Epithelial cell of esophagus (primary cell): ENCODE data around the gene NFE2L1.
"Not testable (repeated sequence)": the region's sequence is repeated elsewhere in the genome, so short reads cannot be mapped to it uniquely, and the experiment has no call there.

Experiments used
- DNase-seq: peaks from one replicate; pipeline ENCODE4 v3.0.0; 2010; ENCODE audit warnings: low read depth
- H3K4me3 ChIP-seq: 2 replicates; pipeline ENCODE4 v1.5.1; 2011; ENCODE audit warnings: mild to moderate bottlenecking, low read length, control low read depth
- CTCF ChIP-seq: IDR thresholded peaks from 2 replicates; pipeline ENCODE4 v1.5.1; 2011; ENCODE audit warnings: low read depth, mild to moderate bottlenecking, low read length, control low read depth, inconsistent platforms; ENCODE audit not compliant: insufficient read depth; ENCODE audit errors: missing control alignments

Gene NFE2L1

GRCh38 chr17:48012654-48013053 lies 35.5 kb upstream of the NFE2L1 start:
- DNase-seq, result no peak
- no peak for TF ChIP-seq CTCF
- no peak overlapping the region for H3K4me3 ChIP-seq

GRCh38 chr17:48013876-48014594 lies 34.1 kb upstream of the NFE2L1 start:
- DNase-seq, result no peak
- H3K4me3 ChIP-seq, result no peak overlapping the region
- no peak for TF ChIP-seq CTCF

DNA sequence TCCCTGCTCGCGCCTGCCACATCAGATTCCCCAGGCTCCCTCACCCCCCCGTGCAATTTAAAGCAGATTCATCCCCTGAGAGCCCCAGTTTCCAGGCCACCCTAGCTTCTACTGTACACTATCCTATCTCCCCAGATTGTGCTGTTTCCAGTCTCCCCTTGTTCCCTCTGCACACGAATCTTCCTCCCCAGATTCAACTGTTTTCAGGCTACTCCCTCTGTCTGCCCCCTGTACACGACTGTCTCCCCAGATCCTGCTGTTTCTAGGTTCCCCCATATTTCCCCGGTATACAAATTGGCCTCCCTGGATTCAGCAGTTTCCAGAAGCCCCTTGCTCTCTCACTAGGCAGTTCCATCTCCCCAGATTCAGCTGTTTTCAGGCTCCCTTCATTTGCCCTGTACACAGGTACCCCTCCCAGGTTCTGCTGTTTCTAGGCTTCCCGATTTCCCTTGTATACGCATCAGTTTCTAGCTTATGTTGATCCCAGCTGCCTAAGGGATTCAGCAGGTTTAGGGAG lies 33.5 kb upstream of the NFE2L1 start:
- no peak for TF ChIP-seq CTCF
- DNase-seq, result no peak
- H3K4me3 ChIP-seq, result no peak overlapping the region

DNA sequence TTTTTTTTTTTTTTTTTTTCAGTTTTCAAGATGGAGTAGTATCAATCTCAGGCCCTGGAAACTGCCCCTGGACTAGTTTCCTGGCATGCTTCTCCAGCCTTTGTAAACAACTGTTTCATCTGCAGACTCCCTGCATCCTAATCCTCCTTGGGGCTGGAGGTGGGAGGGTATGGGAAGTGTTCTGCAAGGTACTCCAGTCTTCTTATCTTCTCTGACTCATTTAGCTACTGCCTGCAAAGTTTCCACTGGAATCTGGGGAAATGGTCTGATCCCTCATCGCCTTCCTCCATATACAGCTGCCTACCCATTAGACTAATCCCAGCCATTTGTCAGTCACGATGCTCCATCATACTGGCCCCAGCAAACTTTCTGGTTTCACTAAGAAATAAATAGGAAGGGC lies 32.0 kb upstream of the NFE2L1 start:
- DNase-seq, result no peak

GRCh38 chr17:48017817-48018158 lies 30.4 kb upstream of the NFE2L1 start:
- not testable (repeated sequence) for DNase-seq, H3K4me3 ChIP-seq

More for the DNA sequence above, 32.0 kb upstream of the NFE2L1 start:
- no peak for TF ChIP-seq CTCF
- H3K4me3 ChIP-seq, result no peak overlapping the region

GRCh38 chr17:48021934-48022333 lies 26.2 kb upstream of the NFE2L1 start:
- no peak overlapping the region for H3K4me3 ChIP-seq
- TF ChIP-seq CTCF, result no peak
- no peak for DNase-seq

DNA sequence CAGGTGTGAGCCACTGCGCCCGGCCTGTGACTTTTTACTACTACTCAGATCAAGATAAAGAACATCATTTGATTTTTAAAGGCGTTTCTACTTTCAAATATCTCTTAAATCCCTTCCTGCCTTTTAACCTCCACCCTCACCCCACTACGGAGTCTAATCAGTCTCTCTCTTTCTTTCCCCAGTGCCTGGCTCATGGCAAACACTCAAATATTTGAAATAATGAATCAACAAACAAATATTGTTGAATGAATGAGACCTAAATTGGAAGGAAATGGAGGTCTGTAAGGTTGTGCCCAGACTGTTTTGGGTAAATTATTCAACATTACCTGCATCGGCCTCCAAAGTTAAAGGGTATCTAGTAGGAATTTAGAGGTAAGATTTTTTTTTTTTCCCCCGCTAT lies 25.3 kb upstream of the NFE2L1 start:
- TF ChIP-seq CTCF, result no peak
- H3K4me3 ChIP-seq, result no peak overlapping the region
- DNase-seq, result no peak
